GM21737 (cell line): ENCODE data around the gene DDRGK1.
"Not testable (repeated sequence)": the region's sequence is repeated elsewhere in the genome, so short reads cannot be mapped to it uniquely, and the experiment has no call there.

Experiments
- ATAC-seq: cut with Tn5 transposase; IDR thresholded peaks from one replicate; pipeline ENCODE4 v1.9.1; 2021; ENCODE audit warnings: mild to moderate bottlenecking, moderate library complexity; ENCODE audit not compliant: unreplicated experiment

DDRGK1 gene

GRCh38 chr20:3188823-3189413 is 15.6 kb downstream of the DDRGK1 start:
- ATAC-seq = no peak

GRCh38 chr20:3187861-3188260 is 16.6 kb downstream of the DDRGK1 start:
- ATAC-seq = not testable (repeated sequence)

- no peak for ATAC-seq
Observed at GRCh38 chr20:3183896-3184612, 20.4 kb downstream of the DDRGK1 start.

- ATAC-seq = not testable (repeated sequence)
Observed at GRCh38 chr20:3182429-3182828, 22.1 kb downstream of the DDRGK1 start.

- ATAC-seq = no peak
Observed at GRCh38 chr20:3181270-3181669, 23.2 kb downstream of the DDRGK1 start.

GRCh38 chr20:3180319-3180718 is 24.2 kb downstream of the DDRGK1 start:
- no peak for ATAC-seq

- ATAC-seq = no peak
Observed at GRCh38 chr20:3177746-3178485, 26.6 kb downstream of the DDRGK1 start.

GRCh38 chr20:3175270-3175669 is 29.2 kb downstream of the DDRGK1 start:
- no peak for ATAC-seq

GRCh38 chr20:3174442-3175261 is 29.8 kb downstream of the DDRGK1 start:
- no peak for ATAC-seq

GRCh38 chr20:3173610-3174441 is 30.7 kb downstream of the DDRGK1 start:
- ATAC-seq = peak; percentile 89

- ATAC-seq = peak; percentile 43
Observed at GRCh38 chr20:3172933-3173609, 31.4 kb downstream of the DDRGK1 start, which contains the start of gene LZTS3. Gene LZTS3, minus strand, starts transcription at chr20:3173549. Its CDS starts 6,386 bp downstream, at chr20:3167163.

- no peak for ATAC-seq
Observed at GRCh38 chr20:3172126-3172932, 32.2 kb downstream of the DDRGK1 start.

- ATAC-seq = no peak
Observed at GRCh38 chr20:3171391-3172125, 32.9 kb downstream of the DDRGK1 start.

- no peak for ATAC-seq
Observed at GRCh38 chr20:3168829-3169590, 35.5 kb downstream of the DDRGK1 start.

GRCh38 chr20:3168079-3168828 is 36.2 kb downstream of the DDRGK1 start:
- no peak for ATAC-seq

GRCh38 chr20:3167738-3168078 is 36.8 kb downstream of the DDRGK1 start:
- no peak for ATAC-seq

GRCh38 chr20:3166913-3167342 is 37.6 kb downstream of the DDRGK1 start:
- ATAC-seq = no peak
